NCI-H1436 (cell line): ENCODE results near the gene SV2B.

Experiments used
- DNase-seq: peaks from one replicate; lab custom pipeline; 2025; lab: John Stamatoyannopoulos, UW

Gene SV2B

GRCh38 chr15:91141097-91141496 is 41.0 kb downstream of the SV2B start:
- no peak for DNase-seq

- DNase-seq, result no peak
Observed at GRCh38 chr15:91142106-91142744, 42.2 kb downstream of the SV2B start.

GRCh38 chr15:91142946-91143345 is 42.9 kb downstream of the SV2B start:
- DNase-seq, result no peak

GRCh38 chr15:91146728-91147127 is 46.7 kb downstream of the SV2B start:
- no peak for DNase-seq

- no peak for DNase-seq
Observed at GRCh38 chr15:91148243-91148642, 48.2 kb downstream of the SV2B start.

- DNase-seq, result no peak
Observed at GRCh38 chr15:91150502-91151160, 50.6 kb downstream of the SV2B start.

- no peak for DNase-seq
Observed at GRCh38 chr15:91151781-91152563, 51.9 kb downstream of the SV2B start.

- no peak for DNase-seq
Observed at GRCh38 chr15:91152896-91153581, 53.0 kb downstream of the SV2B start.

GRCh38 chr15:91153954-91154353 is 53.9 kb downstream of the SV2B start:
- no peak for DNase-seq

GRCh38 chr15:91156175-91156726 is 56.2 kb downstream of the SV2B start:
- no peak for DNase-seq

GRCh38 chr15:91158415-91159394 is 58.6 kb downstream of the SV2B start:
- DNase-seq, result no peak

- no peak for DNase-seq
Observed at GRCh38 chr15:91165850-91166249, 65.8 kb downstream of the SV2B start.

- DNase-seq, result no peak
Observed at GRCh38 chr15:91168457-91168856, 68.4 kb downstream of the SV2B start.

GRCh38 chr15:91171334-91171733 is 71.3 kb downstream of the SV2B start:
- DNase-seq, result no peak

GRCh38 chr15:91182101-91182500 is 82.0 kb downstream of the SV2B start:
- no peak for DNase-seq

- DNase-seq, result no peak
Observed at GRCh38 chr15:91183596-91183995, 83.5 kb downstream of the SV2B start.

- DNase-seq, result no peak
Observed at GRCh38 chr15:91184441-91184840, 84.4 kb downstream of the SV2B start.

GRCh38 chr15:91186904-91187656 is 87.0 kb downstream of the SV2B start:
- no peak for DNase-seq

GRCh38 chr15:91192285-91192684 is 92.2 kb downstream of the SV2B start:
- no peak for DNase-seq

- no peak for DNase-seq
Observed at GRCh38 chr15:91192690-91193377, 92.8 kb downstream of the SV2B start.
